GM19099 (cell line): ENCODE data around the gene MKI67.

ENCODE experiments used
- POLR2A ChIP-seq: IDR thresholded peaks from 3 replicates; pipeline ENCODE4 v1.6.1; 2011; ENCODE audit warnings: low read depth; ENCODE audit not compliant: insufficient read length; ENCODE audit errors: extremely low read depth

The MKI67 gene

DNA sequence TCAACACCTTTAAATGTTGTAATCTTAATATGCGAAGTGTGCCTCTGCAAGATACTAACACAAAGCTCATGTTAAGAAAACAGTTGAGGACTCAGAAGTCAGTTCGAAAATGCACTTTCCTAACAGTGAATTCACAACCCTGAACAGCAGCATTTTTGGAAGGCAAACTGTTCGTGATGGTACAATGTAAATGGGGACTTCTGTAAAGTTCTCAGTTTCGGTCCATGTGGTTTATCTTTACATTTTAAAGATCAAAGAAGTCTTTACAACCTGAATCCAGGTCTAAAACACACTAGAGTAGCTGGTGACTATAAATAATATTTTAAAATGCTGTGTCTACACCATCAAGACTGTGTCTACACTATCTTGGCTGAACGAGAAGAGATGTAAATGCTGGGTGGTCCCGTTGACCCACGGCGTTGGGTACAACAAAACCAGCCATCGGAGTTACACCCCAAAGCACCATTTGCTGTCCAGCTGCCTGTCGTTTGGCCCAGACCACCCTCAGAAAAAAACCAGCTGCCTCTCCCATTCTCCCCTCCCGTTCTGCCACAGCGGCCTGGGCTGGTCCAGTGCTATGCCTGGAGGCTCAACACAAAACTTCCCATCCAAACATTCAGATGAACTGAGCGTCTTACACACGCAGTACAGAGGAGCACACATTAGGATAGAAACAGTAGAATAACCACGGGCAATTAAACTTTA lies 42.9 kb downstream of the MKI67 start:
- TF ChIP-seq POLR2A: no peak

DNA sequence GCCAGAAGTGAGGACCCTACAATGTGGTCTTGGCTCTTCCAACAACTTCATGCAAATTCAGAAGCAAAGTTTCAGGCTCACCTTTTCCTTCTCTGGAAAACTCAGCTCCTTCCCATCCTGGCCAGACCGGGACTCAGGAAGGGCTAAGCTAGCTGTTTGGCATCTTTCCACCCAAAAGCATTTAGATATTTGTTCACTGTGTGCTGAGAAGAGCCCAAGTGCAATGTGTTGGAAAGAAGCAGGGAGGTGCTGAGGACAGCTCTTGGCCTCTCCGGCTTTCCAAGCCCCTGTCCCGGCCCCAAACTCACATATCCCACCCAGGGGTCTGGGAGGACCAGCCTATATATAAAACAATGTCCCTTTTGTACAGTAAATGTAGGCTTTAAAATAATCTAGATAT lies 44.5 kb downstream of the MKI67 start:
- TF ChIP-seq POLR2A: no peak

DNA sequence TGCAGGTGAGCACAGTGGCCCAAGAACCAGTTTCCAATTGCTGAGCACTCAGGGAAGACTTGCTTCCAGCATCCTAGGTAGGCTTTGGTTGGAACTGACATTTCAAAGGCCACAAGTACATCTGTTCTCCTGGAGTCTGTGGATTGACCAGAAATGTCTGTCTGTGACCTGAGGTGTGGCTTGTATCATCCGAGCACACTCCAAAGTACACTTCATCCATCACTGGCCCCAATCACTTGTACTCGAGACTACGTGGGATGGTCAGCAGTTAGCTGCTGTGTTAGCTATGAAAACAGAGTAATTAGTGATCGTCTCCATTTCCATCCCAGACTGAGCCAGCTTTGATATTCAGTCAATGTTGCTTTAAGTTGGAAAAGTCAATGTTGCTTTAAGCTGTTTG lies 45.0 kb downstream of the MKI67 start:
- no peak for TF ChIP-seq POLR2A

DNA sequence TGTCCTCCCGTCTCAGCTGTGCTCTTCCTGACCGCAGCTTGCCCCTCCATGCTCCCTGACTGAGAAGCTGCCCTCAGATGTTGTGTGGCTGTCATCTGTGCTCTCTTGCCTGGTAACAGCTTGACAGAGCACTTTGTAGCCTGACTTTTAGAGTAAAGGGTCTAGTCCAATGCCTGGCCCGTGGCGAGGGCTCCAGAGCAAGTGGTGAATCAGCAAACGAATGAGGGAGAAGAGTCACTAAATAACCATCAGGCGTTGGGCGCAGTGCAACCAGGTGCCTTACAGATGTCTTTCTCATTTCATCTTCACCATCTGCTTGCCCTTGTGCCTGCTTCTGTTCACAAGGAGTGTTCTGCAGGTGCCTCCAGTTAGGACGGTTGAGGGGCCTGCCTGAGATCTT lies 45.6 kb downstream of the MKI67 start:
- TF ChIP-seq POLR2A: no peak

DNA sequence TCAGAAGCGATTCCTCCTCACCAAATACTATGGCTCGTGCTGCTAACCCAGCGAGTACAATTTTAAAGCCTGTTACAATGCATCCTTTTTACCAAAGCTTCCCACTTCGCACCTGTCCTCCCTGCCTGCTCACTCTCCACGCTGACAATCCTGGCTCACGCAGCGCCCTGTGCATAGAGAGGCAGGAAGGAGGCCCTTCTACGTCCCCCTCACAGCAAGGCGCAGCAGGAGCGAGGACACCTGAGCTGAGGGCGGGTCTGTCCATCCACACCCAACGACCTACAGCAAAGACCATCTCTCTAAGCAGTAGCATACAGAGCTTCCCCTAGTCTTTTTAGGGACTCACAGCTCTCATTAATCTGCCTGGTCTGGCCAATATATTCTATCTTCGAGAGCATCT lies 46.0 kb downstream of the MKI67 start:
- TF ChIP-seq POLR2A: no peak

DNA sequence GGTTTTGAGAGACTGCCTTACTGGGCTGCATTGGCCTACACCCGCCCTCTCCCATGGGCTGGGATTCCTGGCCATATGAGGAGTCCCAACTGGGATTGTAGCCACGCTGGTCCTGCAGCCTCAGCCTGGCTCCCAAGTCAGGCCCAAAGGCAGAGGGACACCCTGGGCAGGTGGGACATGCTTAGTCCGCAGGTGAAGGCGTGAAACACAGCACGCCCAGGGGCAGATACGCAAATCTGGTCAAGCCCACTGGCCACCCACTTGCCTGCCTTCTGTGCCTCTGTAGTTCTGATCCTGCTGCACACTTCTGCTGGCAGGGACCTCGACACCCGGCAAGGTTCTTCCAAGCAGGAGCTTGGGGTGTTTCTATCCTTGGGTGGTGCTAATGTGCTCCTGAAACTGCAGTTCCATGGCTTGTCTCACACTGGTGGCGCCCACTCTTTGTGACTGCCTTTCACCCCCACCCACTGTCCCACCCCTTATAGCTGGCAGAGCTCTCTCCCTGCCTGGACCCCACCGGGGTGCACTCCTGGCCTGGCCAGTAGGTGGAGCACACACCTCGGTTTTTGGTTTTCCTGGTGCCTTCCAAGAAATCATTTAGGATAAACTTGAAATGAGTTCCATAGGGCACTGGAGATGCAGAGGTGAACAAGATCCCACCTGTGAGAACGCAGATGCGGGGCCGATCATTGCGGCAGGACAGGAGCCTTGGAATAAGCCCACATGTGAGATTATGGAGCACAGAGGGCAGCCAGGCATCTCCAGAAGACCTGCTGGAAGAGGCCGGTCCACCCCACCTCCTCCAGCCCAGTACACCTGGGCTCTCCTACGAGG lies 47.9 kb downstream of the MKI67 start:
- no peak for TF ChIP-seq POLR2A

DNA sequence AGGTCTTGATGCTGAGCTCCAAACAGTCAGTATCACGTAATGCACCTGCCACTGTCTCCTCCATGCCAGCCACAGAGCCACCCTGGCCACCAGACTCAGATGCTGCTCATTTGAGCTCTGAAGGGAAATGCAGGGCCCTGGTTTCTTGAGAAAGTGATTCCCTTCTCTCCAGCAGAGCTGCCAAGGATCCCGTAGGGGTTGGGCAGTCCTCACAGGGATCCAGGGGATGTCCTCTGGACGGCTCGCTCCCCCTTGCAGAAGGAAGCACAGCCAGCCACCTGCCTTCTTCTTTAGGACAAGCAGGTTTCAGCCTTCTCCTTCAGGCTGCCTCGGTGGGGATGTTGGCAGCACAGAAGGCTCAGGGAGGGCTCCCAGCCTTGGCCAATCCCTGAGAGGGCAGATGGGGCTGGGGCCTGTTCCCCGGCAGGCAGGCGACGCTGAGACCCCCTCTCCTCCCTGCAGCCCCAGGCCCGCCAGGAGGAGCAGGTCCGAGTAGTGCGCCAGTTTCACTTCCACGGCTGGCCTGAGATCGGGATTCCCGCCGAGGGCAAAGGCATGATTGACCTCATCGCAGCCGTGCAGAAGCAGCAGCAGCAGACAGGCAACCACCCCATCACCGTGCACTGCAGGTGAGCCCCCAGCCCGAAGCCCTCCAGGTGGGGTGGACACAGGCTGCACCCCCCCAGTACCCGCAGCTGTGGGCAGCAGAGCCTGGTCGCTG lies 48.9 kb downstream of the MKI67 start:
- no peak for TF ChIP-seq POLR2A

DNA sequence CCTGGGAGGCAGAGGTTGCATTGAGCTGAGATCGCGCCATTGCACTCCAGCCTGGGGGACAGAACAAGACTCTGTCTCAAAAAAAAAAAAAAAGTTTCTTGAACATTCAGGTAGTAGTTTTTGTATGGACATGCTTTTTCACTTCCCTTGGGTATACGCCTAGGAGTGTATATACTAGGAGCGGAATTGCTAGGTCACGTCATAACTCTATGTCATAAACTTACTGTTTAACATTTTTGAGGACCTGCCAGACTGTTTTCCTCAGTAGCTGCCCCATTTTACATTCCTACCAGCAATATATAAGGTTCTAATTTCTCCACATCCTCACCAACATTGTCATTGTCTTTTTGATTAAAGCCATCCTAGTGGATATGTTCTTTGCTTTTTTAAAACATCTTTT lies 51.6 kb downstream of the MKI67 start:
- TF ChIP-seq POLR2A: no peak

DNA sequence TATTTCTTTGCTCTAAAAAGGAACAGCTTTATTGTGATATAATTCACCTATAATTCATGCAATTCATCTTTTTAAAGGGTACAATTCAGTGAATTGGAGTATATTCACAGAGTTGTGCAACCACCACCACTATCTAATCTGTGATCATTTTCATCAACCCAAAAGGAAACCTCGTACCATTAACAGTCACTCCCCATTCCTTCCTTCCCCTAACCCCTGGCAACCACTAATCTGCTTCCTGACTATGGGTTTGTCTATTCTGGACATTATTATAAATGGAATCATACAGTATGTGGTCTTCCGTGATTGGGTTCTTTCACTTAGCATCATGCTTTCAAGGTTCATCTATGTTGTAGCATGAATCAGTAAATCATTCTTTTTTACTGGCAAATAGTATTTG lies 52.3 kb downstream of the MKI67 start:
- no peak for TF ChIP-seq POLR2A

DNA sequence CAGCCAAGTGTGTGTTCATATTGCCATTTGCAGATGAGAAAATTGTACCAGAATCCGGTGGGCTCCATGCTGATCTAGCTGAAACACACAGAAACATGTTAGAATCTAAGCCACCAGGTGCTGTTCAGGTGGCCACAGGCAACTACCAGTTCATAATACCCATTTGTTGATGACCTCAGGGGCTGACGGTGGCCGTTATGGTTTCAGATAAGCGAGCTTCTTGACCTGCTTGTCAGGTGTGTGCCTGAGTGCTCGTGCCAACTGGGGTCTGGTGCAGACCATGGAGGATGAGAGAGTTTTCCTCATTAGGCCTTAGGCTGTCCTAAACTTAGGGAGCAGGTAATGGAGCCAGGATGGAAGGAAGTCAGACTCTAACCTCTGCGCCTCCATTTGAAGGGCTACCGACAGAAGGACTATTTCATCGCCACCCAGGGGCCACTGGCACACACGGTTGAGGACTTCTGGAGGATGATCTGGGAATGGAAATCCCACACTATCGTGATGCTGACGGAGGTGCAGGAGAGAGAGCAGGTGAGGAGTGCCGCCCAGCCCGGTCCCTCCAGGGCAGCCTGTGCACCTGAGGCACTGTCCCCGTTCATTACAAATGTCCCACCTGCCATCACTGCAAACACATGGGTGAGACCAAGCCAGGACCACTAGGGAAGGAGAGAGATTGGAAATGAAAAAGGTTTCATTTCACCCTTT lies 53.1 kb downstream of the MKI67 start:
- no peak for TF ChIP-seq POLR2A

DNA sequence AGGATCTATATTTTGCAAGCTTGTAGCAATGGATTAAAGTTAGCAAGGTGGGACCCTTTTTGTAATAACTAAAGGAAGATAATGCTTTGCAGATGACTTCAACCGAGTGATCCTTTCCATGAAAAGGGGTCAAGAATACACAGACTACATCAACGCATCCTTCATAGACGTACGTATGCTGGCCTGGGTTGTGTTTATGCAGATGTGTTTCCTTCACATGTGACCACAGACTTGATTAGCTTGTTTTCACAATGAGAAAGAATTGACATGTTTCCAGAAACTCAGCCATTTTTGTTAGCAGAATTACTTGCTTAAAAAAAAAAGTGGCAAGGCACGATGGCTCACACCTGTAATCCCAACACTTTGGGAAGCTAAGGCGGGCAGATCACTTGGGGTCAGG lies 54.2 kb downstream of the MKI67 start:
- no peak for TF ChIP-seq POLR2A

DNA sequence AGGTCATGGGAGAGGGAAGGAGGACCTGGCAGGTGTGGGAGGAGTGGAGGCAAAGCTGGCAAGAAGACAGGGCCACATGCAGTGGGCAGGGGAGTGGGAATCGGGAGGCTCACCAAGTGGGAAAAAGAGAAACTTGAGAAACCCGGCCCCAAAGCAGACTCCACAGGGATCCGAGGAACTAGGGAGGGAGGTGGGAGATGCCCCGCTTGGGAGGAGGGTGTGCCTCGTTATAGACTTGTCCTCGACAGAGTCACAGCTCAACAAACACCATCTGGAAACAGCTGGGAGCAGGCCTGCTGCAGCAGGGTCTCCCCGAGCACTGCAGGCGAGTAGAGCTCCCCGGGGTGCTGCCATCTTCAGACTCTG lies 54.8 kb downstream of the MKI67 start:
- no peak for TF ChIP-seq POLR2A

DNA sequence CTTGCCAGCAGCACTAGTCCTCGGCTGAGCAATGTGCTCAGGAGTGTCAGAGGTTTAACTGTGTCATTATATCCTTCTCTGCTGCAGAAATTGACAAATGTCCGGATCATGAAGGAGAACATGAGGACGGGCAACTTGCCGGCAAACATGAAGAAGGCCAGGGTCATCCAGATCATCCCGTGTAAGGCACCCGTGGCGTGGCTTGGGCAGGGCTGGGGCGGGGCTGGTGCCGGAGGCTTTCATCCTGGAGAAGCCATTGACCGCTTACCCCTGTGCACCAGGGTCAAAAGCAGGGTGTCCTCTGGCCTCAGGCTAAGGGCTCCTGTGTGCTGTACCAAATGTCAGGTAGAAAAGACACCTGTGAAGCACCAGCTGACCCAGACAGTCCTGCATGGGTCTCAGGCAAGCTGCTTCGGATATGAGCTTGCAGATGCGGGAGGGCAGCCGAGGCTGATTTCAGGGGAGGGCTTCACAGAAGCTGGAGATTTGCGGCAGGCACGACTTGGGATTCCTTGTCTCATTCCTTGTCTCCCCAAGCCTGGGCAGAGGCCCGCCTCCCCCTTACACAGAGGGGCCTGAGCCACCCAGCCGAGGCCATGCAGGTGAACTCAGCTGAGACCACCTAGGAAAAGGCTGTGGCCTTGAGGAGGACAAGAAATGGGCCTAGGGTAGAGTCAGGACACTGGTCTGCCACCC lies 55.4 kb downstream of the MKI67 start:
- TF ChIP-seq POLR2A: no peak

DNA sequence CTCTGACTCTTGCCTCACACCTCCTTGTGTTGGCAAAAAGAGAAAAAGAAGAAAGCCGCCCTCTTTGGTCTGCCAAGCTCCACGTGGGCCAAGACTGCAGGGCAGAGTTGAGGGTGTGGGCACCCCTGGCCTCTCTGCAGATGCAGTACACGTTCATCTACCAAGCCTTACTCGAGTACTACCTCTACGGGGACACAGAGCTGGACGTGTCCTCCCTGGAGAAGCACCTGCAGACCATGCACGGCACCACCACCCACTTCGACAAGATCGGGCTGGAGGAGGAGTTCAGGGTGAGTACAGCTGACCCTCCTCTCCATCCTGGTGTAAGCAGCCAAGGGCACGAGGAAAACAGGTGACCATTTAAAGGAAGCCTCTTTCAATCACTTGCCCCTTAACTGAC lies 56.1 kb downstream of the MKI67 start:
- no peak for TF ChIP-seq POLR2A
